Fibroblast of peridontal ligament (primary cell): ENCODE measurements around the gene TBATA.

ENCODE experiments used
- DNase-seq: peaks from one replicate; pipeline ENCODE4 v3.0.0-alpha.2; 2010; ENCODE audit errors: extremely low read depth

TBATA gene

DNA sequence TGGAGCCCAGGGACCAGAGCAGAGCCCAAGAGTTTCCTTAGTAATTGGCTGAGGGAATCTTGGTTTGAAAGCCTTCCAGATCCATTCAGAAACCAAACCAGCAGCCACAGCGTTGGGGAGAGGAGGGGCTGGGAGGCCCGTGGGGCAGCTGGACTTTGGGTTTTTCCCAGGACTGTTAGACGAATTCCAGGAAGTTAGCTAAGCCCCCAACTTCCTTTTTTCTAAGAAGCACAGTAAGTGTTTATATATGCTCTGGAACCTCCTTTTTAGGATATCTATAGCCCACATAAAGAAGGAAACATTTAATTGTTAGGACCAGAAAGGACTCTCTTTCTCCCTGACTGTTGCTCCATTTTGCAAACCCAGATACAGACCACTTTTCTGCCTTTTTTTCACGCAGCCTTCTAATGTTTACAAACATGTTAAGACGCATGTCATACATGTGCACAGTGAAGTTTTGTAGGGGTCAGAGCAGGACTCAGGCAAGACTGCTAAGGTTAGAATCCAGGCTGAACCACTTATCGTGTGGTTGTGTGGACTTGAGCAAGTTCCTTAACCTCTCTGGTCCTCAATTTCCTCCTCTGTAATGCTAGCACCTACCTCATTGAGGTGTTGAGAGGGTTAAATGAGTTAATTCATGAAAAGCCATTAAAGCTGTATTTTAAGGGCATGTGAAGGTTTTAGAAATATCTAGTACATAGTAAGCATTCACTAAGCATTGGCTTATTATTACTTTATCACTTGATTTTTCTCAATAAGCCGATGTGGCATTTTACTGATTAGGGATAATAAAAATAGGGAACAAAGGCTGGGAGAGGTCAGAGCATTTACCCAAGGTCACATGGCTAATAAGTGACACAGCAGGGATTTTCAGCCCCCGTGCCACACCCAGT, 42.4 kb downstream of the TBATA start:
- peak; percentile 92 for DNase-seq

DNA sequence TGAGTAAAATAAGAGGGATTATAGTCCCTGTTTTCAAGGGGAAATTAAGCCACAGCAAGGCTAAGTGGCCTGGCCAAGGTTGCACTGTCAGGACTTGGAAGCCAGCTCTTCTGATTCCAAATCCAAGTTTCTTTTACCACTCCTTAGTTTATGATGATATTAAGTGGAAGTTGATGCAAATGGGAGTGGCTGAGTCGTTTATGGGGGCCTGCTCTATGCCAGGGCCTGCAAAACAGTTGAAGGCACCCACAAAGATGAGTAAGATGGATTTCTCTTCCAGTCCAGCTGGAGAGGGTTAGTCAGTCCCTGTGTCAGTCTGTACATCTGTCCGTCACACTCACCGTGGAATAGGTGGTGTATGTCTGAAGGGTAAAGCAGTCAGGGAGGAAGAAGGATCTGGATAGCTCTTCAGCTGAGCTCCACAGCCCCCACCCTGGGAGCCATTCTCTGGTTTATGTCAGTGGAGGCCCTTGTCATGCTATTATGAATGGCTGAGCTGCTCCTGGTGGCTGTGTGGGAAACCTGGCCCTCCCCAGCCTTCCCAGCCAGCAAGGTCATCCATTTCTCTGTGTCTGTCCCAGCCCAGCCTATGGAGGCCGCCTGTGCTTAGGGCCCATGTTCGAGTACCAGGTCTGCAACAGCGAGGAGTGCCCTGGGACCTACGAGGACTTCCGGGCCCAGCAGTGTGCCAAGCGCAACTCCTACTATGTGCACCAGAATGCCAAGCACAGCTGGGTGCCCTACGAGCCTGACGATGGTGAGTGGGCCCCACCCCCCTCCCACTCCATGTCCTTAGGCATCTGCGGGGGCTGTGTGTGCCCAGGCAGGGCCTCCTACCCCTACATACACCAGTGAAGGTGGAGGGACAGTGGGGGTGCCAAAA, 44.5 kb downstream of the TBATA start:
- DNase-seq = no peak

DNA sequence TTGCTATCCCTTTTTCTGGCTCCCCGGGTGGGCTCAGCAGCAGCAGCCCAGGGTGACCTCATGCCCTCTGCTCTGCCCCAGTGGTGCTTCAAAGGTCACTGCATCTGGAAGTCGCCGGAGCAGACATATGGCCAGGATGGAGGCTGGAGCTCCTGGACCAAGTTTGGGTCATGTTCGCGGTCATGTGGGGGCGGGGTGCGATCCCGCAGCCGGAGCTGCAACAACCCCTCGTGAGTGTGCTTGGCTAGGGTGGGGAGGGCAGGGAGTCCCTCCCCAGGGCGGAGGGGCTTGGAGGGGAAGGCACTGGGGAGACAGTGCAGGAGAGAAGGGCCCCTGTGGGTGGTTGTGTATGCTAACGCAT, 46.4 kb downstream of the TBATA start:
- DNase-seq = no peak

DNA sequence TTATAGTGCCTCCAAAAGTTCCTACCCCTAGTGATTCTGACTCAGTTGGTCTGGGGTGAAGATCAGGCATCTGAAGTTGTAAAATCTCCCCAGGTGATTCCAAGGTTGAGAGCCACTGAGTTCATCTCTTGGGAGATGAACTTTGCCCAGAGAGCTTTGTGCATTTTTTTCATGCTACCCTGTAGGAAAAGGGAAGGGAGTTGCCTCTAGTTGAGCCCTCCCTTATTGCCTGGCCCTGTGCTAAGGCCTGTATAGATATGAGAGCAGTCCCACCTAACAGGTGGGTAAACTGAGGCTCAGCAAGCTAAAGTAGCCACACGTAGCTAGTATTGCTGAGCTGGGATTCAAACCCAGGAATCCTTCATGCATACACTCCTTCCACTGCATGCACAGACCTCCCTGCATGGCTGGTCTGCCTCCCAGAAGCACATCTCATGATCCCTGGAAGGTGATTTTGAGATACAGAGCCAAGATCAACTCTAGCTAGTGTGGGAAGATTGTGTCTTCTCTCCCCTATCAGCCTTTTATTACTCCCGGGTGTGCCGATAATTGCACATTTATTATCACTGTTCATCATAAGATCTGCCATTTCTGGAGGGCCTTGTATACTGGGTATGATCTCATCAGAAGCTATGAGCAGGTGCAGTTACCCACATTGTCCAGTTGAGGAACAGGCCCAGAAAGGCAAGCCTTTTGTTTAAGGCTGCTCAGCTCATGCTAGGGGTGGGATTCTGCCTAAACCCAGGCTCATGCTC, 47.0 kb downstream of the TBATA start:
- DNase-seq = no peak

DNA sequence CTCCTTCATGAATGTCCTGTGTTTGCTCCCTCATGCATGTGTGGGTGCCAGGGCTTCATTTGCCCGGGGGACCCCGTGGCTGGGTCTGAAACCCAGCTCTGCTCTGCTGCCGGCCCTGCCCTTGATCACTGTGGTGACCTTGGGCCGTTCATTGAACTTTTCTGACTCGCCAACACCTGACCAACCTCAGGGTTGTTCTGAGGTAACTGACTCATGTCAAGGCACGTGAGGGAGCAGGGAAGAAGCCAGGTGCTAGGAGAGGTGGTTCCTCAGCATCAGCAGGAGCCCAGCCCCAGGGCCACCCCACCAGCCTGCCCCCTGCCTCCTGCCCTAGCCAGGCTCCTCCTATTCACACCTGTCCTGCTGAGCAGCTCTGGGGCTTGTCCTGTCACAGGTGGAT, 47.9 kb downstream of the TBATA start:
- no peak for DNase-seq

DNA sequence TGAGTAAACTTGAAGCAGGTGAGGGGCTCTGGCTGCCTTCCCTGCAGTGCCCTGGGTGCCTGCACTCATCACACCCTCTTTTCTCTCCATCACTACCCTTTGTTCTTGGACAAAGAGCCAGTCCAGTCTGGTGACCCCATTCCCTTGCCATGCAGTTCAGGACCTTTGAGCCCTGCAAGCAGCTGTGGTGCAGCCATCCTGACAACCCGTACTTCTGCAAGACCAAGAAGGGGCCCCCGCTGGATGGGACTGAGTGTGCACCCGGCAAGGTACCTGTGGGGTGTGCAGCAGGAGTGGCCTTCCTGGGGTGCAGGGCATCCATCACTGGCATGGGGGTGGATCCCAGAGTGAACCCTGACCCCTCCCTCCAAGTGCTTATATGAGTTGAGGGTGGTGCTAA, 48.7 kb downstream of the TBATA start:
- no peak for DNase-seq

DNA sequence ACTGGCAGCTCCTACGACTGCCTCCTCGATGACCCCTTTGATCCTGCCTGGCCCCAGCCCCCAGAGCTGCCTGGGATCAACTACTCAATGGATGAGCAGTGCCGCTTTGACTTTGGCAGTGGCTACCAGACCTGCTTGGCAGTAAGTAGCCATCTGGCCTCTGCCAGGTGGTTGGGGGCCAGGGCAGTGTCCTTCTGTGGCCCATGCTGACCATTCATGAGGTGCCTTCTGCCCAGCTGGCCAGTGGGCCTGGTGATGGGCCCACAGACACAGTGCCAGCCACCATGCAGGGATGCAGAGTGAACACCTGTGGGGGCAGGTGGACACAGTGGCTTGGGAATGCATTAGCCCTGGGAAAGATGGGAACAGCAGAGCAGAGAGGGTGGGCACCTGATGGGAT, 50.0 kb downstream of the TBATA start:
- DNase-seq = no peak

DNA sequence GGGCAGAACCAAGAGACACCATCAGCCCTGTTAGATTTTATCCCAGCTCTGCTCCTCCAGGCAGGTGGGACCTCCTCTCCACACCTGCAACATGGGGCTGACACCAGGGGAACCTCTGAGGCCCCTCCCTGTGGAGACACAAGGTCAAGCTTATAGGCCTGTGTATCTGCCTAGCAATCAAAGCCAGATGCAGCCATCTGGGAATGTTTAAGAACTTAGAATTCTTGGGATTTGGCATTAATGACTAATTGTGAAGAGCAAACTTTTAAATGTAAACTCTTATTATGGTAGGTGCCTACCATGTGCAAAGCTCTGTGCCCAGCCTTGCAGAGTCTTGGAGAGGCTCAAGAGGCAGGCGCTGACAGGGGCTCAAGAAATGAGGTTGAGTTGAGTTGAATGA, 52.1 kb downstream of the TBATA start:
- peak; percentile 59 for DNase-seq

DNA sequence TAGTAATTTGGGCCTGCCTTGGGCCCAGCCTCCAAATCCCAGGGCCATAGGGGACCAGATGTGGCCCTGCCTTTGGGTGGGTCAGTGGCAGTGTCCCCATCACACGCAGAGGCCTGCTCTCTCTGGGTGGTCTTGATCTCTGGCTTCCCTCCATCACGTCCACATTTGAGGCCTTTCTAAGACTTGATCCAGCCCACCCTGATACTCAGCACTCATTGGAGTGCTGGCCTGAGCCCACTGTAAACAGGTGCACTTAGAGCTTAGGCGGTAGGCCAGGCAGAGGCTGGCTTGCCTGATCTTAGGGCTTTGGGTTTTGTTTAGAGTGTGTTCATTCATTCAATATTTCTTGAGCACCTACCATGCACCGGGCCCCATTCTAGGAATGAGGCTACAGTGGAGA, 52.6 kb downstream of the TBATA start:
- no peak for DNase-seq

DNA sequence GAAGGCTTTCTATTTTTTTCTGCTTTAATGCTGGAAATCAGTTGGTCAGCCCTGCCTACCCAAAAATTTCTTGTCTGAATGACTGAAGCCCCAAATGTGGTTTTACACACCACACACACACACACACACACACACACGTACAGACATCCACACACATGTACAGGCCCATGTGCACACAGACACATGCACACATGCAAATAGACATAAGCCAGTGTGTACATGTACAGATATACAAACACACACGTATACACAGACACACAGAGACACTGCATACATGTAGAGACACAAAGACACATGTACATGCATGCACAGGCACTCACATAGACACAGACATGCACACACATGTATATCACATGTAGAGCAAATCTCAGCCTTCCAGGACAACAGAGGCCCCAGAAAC, 54.2 kb downstream of the TBATA start:
- no peak for DNase-seq

DNA sequence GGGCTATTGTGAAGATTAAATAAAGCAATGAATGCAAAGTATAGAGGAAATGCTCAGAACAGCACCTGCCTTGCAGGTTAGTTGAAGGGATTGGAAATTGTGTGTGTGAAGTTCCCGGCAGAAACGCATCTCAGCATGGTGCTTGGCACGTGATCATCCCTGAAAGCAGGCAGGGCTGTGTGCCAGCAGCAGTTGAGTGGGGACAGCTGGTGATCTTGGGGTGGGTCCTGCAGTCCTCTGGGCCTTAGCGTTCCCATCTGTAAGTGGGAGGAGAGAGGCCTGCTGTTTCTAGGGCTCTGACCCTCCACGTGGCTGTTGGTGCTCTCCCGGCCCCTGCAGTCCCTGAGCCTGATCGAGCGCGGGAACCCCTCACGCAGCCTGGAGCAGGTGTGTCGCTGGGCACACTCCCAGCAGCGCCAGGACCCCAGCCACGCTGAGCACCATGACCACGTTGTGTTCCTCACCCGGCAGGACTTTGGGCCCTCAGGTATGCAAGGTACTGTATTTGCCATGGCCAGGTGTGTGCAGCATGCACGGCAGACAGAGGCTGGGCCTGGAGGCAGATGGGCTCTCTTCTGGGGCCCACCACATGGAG, 55.3 kb downstream of the TBATA start:
- no peak for DNase-seq

DNA sequence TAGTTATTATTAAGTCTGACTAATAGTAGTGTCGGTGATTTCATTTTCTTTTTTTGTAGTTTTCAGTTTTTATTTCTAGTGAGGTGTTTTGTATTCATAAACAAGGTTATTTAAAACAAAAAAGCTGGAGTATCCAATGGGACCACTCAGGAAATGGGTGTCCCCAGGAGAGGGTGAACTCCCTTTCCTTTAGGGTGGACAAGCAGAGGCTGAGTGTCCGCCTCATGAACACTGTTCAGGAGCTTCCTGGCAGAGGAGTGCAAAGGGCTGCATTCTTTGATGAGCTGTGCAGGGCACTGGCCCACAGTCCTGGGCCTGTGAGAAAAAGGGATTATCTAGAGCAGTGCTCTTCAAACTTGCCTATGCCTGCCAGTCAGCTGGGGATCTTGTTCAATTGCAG, 56.8 kb downstream of the TBATA start:
- DNase-seq = no peak

DNA sequence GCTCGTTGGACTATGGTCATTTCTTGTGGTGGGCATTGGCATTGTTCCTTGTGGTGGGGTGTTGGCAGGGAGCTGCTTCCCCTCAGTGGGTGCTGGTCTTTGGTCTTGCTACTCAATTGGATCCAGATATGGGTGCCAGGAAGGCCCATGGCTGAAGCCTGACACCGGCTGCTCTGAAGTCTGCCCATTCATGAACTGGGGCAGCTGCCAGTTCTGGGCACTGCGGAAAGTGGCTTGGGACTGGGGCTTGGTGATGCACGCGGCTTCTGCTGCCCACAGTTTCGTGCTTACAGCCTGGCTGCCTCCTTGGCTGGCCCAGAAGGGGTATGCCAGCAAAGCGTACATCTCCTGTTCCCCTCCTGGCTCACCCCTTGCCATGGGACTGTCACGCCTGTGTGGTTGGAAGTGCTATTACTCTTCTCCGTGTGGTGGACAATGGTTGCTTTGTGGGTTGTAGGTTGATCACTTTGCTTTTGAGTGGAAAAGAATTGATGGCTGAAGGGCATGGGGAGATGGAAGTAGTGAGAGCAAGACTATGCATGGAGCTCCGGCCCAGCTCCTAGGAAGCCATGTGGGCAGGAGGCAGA, 58.2 kb downstream of the TBATA start:
- no peak for DNase-seq

DNA sequence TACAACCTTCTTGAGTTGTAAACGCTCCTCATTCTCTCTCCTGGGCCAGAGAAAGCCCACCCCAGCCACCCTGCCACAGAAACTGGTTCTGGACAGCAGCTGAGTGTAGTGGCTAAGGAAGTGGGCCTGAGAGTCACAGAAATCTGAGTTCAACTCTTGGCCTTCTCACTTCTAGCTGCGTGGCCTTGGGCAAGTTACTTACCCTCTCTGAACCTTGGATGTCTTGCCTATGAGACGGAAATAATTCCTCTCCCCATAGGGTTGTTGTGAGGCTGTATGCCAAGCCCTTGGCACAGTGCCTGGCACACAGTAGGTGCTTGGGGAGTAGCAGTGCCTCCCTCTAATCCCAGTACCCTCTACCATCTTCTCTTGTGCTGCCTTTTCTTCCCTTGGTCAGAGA, 61.4 kb downstream of the TBATA start:
- DNase-seq = no peak

DNA sequence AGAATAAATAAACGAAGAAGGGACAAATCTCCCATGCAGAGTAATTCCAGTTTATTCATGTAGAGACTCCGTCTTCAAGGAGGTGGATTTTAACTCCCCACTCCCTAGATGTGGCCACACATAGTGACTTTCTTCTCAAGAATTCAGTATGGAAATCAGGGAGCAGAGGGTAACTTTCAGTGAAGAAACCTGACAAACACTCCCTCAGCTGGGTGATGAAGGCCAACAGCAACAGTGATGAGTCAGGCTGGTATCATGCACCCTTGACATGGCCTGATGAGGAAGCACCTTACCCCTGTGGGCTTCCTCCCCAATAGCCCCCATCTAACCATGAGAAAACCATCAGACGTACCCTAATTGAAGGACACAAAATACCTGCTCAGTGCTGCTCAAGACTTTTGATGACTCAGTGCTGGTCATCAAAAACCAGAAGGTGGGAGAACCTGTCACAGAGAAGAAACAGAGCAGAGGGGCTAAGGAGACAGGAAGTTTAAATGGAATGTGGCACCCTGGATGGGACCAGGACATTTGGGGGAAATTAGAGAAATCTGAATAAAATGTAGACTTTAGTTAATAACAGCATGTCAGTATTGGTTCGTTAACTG, 62.3 kb downstream of the TBATA start:
- DNase-seq = peak; percentile 70
